Lung (tissue), 12 donors: ENCODE results near the gene CLASP1. TPM values are rescaled to one million over a fixed set of nuclear protein-coding genes. Genes with fewer than 3 reads are reported as not detected.

Experiments used
- ATAC-seq: fragments of 200-7000 bp; cut with Tn5 transposase; one replicate; pipeline ENCODE4 v1.9.1; 2020; ENCODE audit warnings: moderate number of reproducible peaks; ENCODE audit not compliant: insufficient read depth, low FRiP score
- DNase-seq, 3 donors: peaks; one replicate each; pipeline ENCODE4 v3.0.0-alpha.2; 2013 to 2017
- H3K27ac ChIP-seq, 2 donors: one replicate each; pipeline ENCODE4 v1.5.1; 2013; ENCODE audit warnings: mild to moderate bottlenecking in 2 of 2, moderate library complexity in 2 of 2, control low read depth in 1 of 2, inconsistent platforms in 1 of 2, low read depth in 1 of 2, low read length in 1 of 2
- H3K27me3 ChIP-seq, 3 donors: one replicate each; pipeline ENCODE4 v1.5.1; 2013; ENCODE audit warnings: low read length in 2 of 3; ENCODE audit not compliant: control insufficient read depth in 3 of 3, insufficient read depth in 3 of 3
- H3K36me3 ChIP-seq, 4 donors: one replicate each; pipeline ENCODE4 v1.5.1; 2013; ENCODE audit warnings: low read length in 4 of 4, mild to moderate bottlenecking in 1 of 4, moderate library complexity in 1 of 4; ENCODE audit not compliant: control insufficient read depth in 4 of 4, insufficient read depth in 4 of 4
- H3K4me1 ChIP-seq, 5 donors: one replicate each; pipeline ENCODE4 v1.5.1; 2013; ENCODE audit warnings: low read length in 5 of 5, mild to moderate bottlenecking in 2 of 5, moderate library complexity in 1 of 5; ENCODE audit not compliant: control insufficient read depth in 5 of 5, insufficient read depth in 5 of 5
- H3K4me3 ChIP-seq: one replicate; pipeline ENCODE4 v1.5.1; 2013; ENCODE audit warnings: mild to moderate bottlenecking, control low read depth, moderate library complexity
- H3K9ac ChIP-seq, 2 donors: one replicate each; pipeline ENCODE4 v1.5.1; 2013; ENCODE audit warnings: low read length in 2 of 2, control low read depth in 1 of 2; ENCODE audit not compliant: insufficient read depth in 1 of 2
- H3K9me3 ChIP-seq, 4 donors: one replicate each; pipeline ENCODE4 v1.5.1; 2013; ENCODE audit warnings: low read length in 3 of 4, mild to moderate bottlenecking in 1 of 4, moderate library complexity in 1 of 4; ENCODE audit not compliant: control insufficient read depth in 4 of 4, insufficient read depth in 3 of 4
- CTCF ChIP-seq: IDR thresholded peaks from 2 replicates; pipeline ENCODE4 v1.5.1; 2012; ENCODE audit warnings: mild to moderate bottlenecking; ENCODE audit errors: control extremely low read depth, extremely low read depth
- WGBS, 2 donors: extraction: QIAGEN DNeasy Blood & Tissue Kit; methylation state at CpG; one replicate each; pipeline ENCODE4 v1.1.7; 2013; 5-methylcytosine and 5-hydroxymethylcytosine counted together
- polyA plus RNA-seq, 2 donors: library from polyadenylated mRNA; stranded (reverse); fragments of 200-250 nt; gene quantifications; one replicate each; pipeline ENCODE4 v1.2.1, GENCODE V29; 2013
- total RNA-seq, 2 donors: library from RNA; depleted of rRNA in 1 of 2; stranded (reverse); fragments of >200 nt in 1 of 2; gene quantifications; one replicate each; pipeline ENCODE4 v1.2.1, GENCODE V29; 2014 to 2021
- donor health status: control.
- donor health status: control.
- donor health status: Bipolar disorder and iron deficiency.
- donor health status: healthy.
- donor health status: DM: yes; HTN: yes; CAD: no.

The CLASP1 gene
- total and polyA plus RNA-seq, 4 donors = 7.4 to 128 (median 30.6) TPM

GRCh38 chr2:121536347-121536746 is 112.9 kb downstream of the CLASP1 start:
- DNase-seq = no peak
- no peak overlapping the region for H3K4me3 ChIP-seq
- no peak overlapping the region for H3K9ac ChIP-seq
- 88 to 89% methylated on average over 1 of the region's 1 CpG for WGBS, 2 donors
- no peak overlapping the region for H3K27ac ChIP-seq
- TF ChIP-seq CTCF = no peak
- no peaks in the 10 kb centered on the region for H3K9me3 ChIP-seq
- H3K27me3 ChIP-seq = no peaks in the 10 kb centered on the region
- H3K36me3 ChIP-seq = no peaks in the 10 kb centered on the region
- no peak for ATAC-seq
- H3K4me1 ChIP-seq = peaks cover 3 to 13% (median 10%) of the 10 kb centered on the region in 5 donors

GRCh38 chr2:121534007-121534406 is 115.3 kb downstream of the CLASP1 start:
- no peak overlapping the region for H3K9ac ChIP-seq
- DNase-seq (no peak), ATAC-seq (no peak)
- H3K27me3 ChIP-seq = no peaks in the 10 kb centered on the region
- no peaks in the 10 kb centered on the region for H3K9me3 ChIP-seq
- no peak overlapping the region for H3K4me3 ChIP-seq
- H3K36me3 ChIP-seq = no peaks in the 10 kb centered on the region
- TF ChIP-seq CTCF = no peak
- peaks cover 6 to 24% (median 8%) of the 10 kb centered on the region in 5 donors for H3K4me1 ChIP-seq
- no peak overlapping the region for H3K27ac ChIP-seq

GRCh38 chr2:121532894-121533293 is 116.4 kb downstream of the CLASP1 start:
- WGBS, 2 donors = 56 to 60% methylated on average over 6 of the region's 6 CpGs
- no peak for ATAC-seq
- Histone ChIP-seq H3K4me1 (peaks cover 8 to 27% (median 14%) of the 10 kb centered on the region in 5 donors), H3K9me3 (no peaks in the 10 kb centered on the region), H3K27ac (no peak overlapping the region), H3K4me3 (no peak overlapping the region), H3K27me3 (no peaks in the 10 kb centered on the region), H3K9ac (no peak overlapping the region), H3K36me3 (peaks cover 0 to 2% (median 0%) of the 10 kb centered on the region in 4 donors)
- TF ChIP-seq CTCF = no peak
- DNase-seq = peak in 2 of 3 donors; percentile 15 to 25

GRCh38 chr2:121532347-121532766 is 116.9 kb downstream of the CLASP1 start:
- no peak overlapping the region for H3K9ac ChIP-seq
- H3K36me3 ChIP-seq = peaks cover 0 to 2% (median 0%) of the 10 kb centered on the region in 4 donors
- peaks cover 8 to 27% (median 14%) of the 10 kb centered on the region in 5 donors for H3K4me1 ChIP-seq
- no peak for TF ChIP-seq CTCF
- no peaks in the 10 kb centered on the region for H3K9me3 ChIP-seq
- peak overlapping the region in 1 of 2 donors; percentile 22 for H3K27ac ChIP-seq
- WGBS, 2 donors = 32 to 50% methylated on average over 4 of the region's 4 CpGs
- no peak overlapping the region for H3K4me3 ChIP-seq
- no peak for ATAC-seq
- DNase-seq = peak; percentile 31 to 69 (median 60)
- no peaks in the 10 kb centered on the region for H3K27me3 ChIP-seq
